Right hindlimb (tissue), 1 donor: ENCODE results near the gene POM121L2.
"Not testable (repeated sequence)": the region's sequence is repeated elsewhere in the genome, so short reads cannot be mapped to it uniquely, and the experiment has no call there.

Experiments
- DNase-seq: peaks from one replicate; pipeline ENCODE4 v3.0.0-alpha.2; 2018

The POM121L2 gene

GRCh38 chr6:27293436-27294098 lies 18.5 kb downstream of the POM121L2 start:
- no peak for DNase-seq

GRCh38 chr6:27290850-27291208 lies 21.2 kb downstream of the POM121L2 start:
- no peak for DNase-seq

- no peak for DNase-seq
Measured at GRCh38 chr6:27290065-27290849, 21.8 kb downstream of the POM121L2 start.

- no peak for DNase-seq
Measured at GRCh38 chr6:27288136-27289044, 23.7 kb downstream of the POM121L2 start.

- DNase-seq = no peak
Measured at GRCh38 chr6:27287751-27288135, 24.3 kb downstream of the POM121L2 start.

- DNase-seq = no peak
Measured at GRCh38 chr6:27286141-27286540, 25.9 kb downstream of the POM121L2 start.

- DNase-seq = no peak
Measured at GRCh38 chr6:27283279-27283678, 28.8 kb downstream of the POM121L2 start.

GRCh38 chr6:27281569-27281968 lies 30.5 kb downstream of the POM121L2 start:
- no peak for DNase-seq

GRCh38 chr6:27281105-27281539 lies 31.0 kb downstream of the POM121L2 start:
- no peak for DNase-seq

GRCh38 chr6:27280540-27281000 lies 31.5 kb downstream of the POM121L2 start:
- DNase-seq = no peak

- DNase-seq = no peak
Measured at GRCh38 chr6:27280064-27280539, 32.0 kb downstream of the POM121L2 start.

GRCh38 chr6:27279513-27280063 lies 32.5 kb downstream of the POM121L2 start:
- no peak for DNase-seq

- no peak for DNase-seq
Measured at GRCh38 chr6:27275025-27275956, 36.8 kb downstream of the POM121L2 start.

- no peak for DNase-seq
Measured at GRCh38 chr6:27273783-27274182, 38.3 kb downstream of the POM121L2 start.

GRCh38 chr6:27268803-27269202 lies 43.3 kb downstream of the POM121L2 start:
- DNase-seq = no peak

- DNase-seq = no peak
Measured at GRCh38 chr6:27267857-27268434, 44.1 kb downstream of the POM121L2 start.

GRCh38 chr6:27267003-27267402 lies 45.1 kb downstream of the POM121L2 start:
- not testable (repeated sequence) for DNase-seq

GRCh38 chr6:27263886-27264285 lies 48.2 kb downstream of the POM121L2 start:
- no peak for DNase-seq

- no peak for DNase-seq
Measured at GRCh38 chr6:27260836-27261375, 51.2 kb downstream of the POM121L2 start.

GRCh38 chr6:27260369-27260768 lies 51.7 kb downstream of the POM121L2 start:
- no peak for DNase-seq
